ENCODE data around the gene PTPRD.

DNA sequence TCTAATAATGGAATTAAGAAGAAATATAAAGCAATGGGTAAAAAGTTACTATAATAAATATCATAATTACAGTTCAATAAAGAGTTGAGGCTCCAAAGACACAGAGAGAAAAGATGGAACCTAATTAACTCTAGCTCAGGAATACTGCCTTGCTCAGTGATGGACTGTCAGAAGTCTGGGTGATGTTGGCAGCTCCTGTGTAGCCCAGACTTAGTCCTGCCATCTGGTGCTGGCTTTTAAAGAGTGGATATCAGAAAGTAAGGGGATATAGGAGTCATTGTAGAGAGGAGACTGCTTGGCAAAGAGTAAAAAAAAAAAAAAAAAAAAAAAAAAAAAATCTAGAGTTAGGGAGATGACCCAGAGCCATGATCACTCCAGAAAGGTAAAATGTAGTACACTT is 2261.4 kb downstream of the PTPRD start:
- TF ChIP-seq, protein P1, sequence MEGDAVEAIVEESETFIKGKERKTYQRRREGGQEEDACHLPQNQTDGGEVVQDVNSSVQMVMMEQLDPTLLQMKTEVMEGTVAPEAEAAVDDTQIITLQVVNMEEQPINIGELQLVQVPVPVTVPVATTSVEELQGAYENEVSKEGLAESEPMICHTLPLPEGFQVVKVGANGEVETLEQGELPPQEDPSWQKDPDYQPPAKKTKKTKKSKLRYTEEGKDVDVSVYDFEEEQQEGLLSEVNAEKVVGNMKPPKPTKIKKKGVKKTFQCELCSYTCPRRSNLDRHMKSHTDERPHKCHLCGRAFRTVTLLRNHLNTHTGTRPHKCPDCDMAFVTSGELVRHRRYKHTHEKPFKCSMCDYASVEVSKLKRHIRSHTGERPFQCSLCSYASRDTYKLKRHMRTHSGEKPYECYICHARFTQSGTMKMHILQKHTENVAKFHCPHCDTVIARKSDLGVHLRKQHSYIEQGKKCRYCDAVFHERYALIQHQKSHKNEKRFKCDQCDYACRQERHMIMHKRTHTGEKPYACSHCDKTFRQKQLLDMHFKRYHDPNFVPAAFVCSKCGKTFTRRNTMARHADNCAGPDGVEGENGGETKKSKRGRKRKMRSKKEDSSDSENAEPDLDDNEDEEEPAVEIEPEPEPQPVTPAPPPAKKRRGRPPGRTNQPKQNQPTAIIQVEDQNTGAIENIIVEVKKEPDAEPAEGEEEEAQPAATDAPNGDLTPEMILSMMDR (IDR thresholded peaks at IDR 0.05): no peak
- no peak for TF ChIP-seq EZH2 (IDR thresholded peaks at IDR 0.05; ENCODE audit: borderline replicate concordance, insufficient read depth, low read depth, low read length, poor library complexity, severe bottlenecking)

Data from B cell (primary cell).